NCI-H2029 treated with DMSO at 0.1 percent for 48 hours (cell line): Measurements from ENCODE around the gene JCHAIN.
"Not testable (repeated sequence)": the region's sequence is repeated elsewhere in the genome, so short reads cannot be mapped to it uniquely, and the experiment has no call there.

ENCODE experiments used
- DNase-seq: peaks from one replicate; lab custom pipeline; 2025; lab: John Stamatoyannopoulos, UW

The JCHAIN gene

GRCh38 chr4:70688795-70689231, 22.5 kb upstream of the JCHAIN start:
- DNase-seq = no peak

DNA sequence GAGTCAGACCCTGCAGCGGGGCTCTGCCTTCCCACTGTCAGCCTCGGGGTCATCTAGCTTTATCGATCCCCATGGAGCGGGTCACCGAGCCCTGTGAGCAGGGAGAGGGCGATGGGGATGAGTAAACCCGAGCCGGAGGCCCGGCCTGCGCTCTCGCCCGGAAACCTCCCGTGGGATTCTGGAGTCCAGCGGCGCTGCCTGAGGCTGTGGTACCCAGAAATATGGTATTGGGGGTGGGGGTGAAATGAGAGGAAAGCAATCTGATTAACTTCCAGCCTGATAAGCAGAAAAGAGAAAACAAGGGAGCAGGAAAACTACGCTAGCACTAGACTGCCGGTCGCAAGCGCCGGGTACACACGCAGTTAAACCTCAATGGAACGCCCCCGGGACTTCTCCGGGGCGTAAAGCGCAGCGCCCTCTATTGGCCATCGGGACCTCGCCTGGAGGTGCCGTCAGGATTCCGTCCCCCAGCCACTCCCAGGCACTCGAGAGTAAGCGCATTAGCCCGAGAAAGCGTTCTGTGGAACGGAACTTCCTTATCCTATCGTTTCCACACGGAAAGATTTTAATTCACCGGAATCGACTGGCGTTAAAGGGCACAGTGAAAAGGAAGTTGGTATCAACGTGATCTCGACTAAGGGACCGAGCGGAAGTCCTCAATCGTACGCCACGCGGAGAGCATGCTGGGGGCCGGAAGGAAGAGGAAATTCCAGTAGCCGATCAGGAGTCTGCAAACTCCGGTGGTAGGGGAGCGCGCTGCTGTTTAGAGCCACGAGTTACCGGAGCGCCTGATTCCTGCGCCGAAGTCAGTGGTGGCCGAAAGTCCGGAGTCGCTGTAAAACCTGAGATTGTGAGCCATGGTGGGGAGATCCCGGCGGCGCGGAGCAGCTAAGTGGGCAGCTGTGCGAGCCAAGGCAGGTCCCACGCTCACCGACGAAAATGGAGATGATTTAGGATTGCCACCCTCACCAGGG, 21.8 kb upstream of the JCHAIN start, which contains the start of gene UTP3:
TSS of gene UTP3 (plus strand) at position 712 of the 974 bp plus-strand sequence. CDS start at position 858, 146 bp downstream.
- peak; percentile 93 for DNase-seq

DNA sequence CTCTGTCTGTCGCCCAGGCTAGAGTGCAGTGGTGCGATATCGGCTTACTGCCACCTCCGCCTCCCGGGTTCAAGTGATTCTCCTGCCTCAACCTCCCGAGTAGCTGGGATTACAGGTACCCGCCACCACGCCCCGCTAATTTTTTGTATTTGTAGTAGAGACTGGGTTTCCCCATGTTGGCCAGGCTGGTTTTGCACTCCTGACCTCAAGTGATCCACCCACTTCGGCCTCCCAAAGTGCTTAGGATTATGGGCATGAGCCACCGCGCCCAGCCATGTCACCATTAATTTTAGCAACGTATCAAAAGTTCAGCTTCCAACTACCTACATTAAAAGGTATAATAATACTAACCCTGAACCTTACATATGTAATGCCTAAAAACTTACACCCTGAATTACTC, 21.1 kb upstream of the JCHAIN start:
- DNase-seq = no peak

DNA sequence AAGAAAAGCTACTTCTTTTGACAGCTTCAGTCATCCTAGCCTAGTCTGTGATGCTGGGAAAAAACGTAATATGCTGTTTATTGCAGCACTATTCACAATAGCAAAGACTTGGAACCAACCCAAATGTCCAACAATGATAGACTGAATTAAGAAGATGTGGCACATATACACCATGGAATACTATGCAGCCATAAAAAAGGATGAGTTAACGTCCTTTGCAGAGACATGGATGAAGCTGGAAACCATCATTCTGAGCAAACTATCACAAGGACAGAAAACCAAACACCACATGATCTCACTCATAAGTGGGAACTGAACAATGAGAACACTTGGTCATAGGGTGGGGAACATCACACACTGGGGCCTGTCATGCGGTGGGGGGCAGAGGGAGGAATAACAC, 15.8 kb upstream of the JCHAIN start:
- DNase-seq = not testable (repeated sequence)

DNA sequence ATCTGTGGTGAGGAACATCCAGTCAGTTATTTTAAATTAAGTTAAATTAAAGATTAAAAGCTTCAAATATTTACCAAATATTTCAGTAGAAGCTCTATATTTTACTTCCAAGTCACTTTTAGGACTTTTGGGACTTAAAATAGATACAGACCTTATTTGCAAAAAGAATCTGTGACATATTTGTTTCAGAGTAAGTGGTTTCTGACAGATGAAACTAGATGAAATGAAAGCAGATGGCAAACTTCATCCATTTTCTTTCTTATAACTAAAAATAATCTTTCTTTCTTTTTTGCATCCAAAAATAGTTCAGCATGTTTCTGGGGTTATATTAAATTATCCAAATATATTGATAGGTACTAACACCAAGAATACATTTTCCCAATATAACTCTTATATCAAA, 15.4 kb upstream of the JCHAIN start:
- DNase-seq = no peak

- DNase-seq = no peak
These were observed 14.6 kb upstream of the JCHAIN start for GRCh38 chr4:70680934-70681333.

GRCh38 chr4:70678383-70678999, 12.2 kb upstream of the JCHAIN start:
- DNase-seq = no peak

GRCh38 chr4:70676554-70677090, 10.3 kb upstream of the JCHAIN start:
- no peak for DNase-seq

- DNase-seq = no peak
These were observed 8.4 kb upstream of the JCHAIN start for GRCh38 chr4:70674731-70675130.

GRCh38 chr4:70674191-70674590, 7.9 kb upstream of the JCHAIN start:
- DNase-seq = no peak

GRCh38 chr4:70671091-70671490, 4.8 kb upstream of the JCHAIN start:
- DNase-seq = no peak

DNA sequence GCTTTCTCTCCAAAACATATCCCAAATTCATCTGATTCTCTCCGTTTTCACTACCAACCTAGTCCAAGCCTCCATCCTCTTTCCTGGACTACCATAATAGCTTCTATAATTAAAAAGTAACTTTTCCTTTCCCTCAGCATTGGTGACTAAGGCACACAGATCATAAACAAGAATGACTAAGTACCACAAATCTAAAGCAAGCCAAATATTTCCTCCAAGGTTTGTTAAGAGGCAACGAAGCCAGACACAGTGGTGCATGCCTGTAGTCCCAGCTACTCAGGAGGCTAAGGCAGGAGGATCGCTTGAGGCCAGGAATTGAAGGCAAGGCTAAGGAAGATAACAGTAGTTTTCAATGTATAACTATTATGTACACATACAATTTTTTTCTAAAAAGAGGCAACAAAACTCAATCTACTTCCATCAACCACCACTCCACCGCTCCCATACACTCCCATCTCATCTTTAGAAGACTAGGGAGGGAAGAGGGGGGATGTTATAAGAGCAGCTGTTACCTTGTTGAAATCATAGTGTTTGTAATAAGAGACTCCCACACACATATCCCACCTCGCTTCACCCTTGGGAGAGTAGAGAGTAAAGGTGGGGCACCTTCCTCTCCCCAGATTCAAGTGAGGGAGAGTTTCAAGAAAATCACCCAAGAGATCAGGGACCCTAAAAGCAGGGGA, 4.2 kb upstream of the JCHAIN start:
- DNase-seq = no peak

- no peak for DNase-seq
These were observed 1.6 kb upstream of the JCHAIN start for GRCh38 chr4:70667740-70668535.

DNA sequence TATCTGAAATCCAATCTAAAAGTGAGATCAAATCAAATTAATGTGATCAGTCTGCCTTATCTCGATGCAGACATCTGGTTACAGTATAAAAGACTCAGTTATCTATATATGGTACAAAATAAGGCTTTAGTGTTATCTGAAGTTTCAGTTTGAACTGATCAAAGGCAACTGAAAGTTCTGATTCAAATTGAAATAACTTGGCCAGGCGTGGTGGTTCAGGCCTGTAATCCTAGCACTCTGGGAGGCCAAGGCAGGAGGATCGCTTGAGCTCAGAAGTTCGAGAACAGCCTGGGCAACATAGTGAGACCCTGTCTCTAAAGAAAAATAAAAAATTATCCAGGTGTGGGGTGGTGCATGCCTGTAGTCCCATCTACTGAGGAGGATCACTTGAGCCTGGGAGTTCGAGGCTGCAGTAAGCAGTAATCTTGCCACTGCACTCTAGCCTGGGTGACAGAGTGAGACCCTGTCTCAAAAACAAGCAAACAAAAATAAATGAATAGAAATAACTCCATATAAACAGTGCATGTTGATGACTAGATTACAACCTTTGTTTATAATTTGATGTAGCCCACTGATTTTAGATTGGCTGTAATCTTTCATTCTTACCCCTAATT, 4.9 kb downstream of the JCHAIN start:
- not testable (repeated sequence) for DNase-seq

DNA sequence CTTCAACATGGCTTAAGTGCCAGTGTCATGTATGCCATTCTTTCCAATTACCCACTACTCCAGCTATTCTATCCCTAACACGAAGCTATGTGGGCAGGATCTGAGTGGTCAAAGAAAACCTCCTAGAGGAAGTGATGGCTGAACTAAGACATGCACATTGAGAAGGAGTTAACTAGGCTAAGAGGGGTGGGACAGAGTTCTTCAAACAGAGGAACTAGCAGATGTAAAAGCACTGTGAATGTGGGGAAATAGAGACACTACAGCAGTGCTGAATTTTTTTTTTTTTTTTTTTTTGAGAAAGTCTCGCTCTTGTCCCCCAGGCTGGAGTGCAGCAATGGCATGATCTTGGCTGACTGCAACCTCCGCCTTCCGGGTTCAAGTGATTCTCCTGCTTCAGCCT, 6.2 kb downstream of the JCHAIN start:
- no peak for DNase-seq

DNA sequence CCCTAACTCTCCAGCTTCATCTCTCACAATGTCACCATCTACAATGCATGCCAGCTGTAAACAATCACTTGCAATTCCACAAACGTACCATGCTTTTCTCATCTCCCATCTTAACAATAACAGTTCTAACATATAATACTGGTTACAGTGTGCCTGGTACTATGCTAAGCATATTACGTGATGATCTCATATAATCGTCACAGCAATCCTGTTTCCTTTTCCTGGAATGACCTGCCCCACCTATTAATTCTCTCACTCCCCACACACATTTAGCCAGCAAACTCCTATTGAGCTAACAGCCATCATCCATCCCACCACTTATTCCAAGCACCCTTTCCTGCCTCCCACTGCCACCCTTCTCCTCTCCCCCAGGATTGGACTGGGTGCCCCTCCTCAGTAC, 7.9 kb downstream of the JCHAIN start:
- DNase-seq = no peak

- DNase-seq = no peak
These were observed 9.0 kb downstream of the JCHAIN start for GRCh38 chr4:70657326-70657725.

- DNase-seq = no peak
These were observed 11.7 kb downstream of the JCHAIN start for GRCh38 chr4:70654605-70655011.

DNA sequence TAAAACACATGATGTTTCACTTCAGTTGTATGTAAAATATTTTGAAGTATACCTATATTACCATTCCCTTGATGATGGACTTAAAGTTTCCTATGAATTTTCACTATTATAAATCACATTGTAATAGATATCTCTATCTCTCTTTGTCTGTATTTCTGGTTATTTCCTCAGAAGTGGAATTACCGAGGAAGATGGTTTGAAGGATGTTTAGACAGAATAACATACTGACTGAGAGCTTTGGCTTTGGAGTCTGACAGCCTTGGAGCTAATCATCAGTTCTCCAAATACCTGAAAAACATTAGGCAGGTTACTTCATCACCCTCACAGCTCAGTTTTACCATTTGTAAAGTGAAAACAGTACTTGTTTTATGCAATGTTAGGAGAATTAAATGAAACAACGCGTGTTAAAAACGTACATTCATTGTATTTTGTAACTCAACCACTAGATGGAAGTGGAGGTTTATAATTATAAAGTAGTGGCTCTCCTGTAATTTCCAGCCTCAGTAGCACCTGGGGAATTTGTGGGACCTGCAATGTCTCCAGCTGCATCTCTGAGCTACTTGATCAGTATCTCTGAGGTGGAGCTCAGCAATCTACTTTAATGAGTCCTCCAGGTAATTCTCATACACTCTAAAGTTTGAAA, 14.3 kb downstream of the JCHAIN start:
- no peak for DNase-seq

GRCh38 chr4:70650741-70651140, 15.6 kb downstream of the JCHAIN start:
- DNase-seq = not testable (repeated sequence)
